Liver (tissue), 9 donors: ENCODE measurements around the gene DOCK2. TPM values are rescaled to one million over a fixed set of nuclear protein-coding genes. Genes with fewer than 3 reads are reported as not detected.

Experiments used
- DNase-seq: peaks from one replicate; pipeline ENCODE4 v3.0.0-alpha.2; 2017; ENCODE audit warnings: low spot score
- H3K27ac ChIP-seq, 2 donors: one replicate each; pipeline ENCODE4 v1.7.0; 2013; ENCODE audit warnings: inconsistent platforms in 2 of 2, low read length in 2 of 2, control low read depth in 1 of 2, low read depth in 1 of 2, mild to moderate bottlenecking in 1 of 2
- H3K27me3 ChIP-seq, 4 donors: one replicate each; pipeline versions ENCODE4 v1.6.1 to v1.7.0; 2013; ENCODE audit warnings: low read length in 3 of 4, inconsistent platforms in 1 of 4, mild to moderate bottlenecking in 1 of 4, moderate library complexity in 1 of 4; ENCODE audit not compliant: control insufficient read depth in 4 of 4, insufficient read depth in 4 of 4
- H3K36me3 ChIP-seq, 4 donors: one replicate each; pipeline versions ENCODE4 v1.6.1 to v1.7.0; 2013; ENCODE audit warnings: low read length in 3 of 4, mild to moderate bottlenecking in 3 of 4, low read depth in 1 of 4, moderate library complexity in 1 of 4; ENCODE audit not compliant: control insufficient read depth in 4 of 4, insufficient read depth in 3 of 4
- H3K4me1 ChIP-seq, 4 donors: one replicate each; pipeline versions ENCODE4 v1.6.1 to v1.7.0; 2013; ENCODE audit warnings: low read length in 3 of 4, mild to moderate bottlenecking in 3 of 4, moderate library complexity in 1 of 4; ENCODE audit not compliant: control insufficient read depth in 4 of 4, insufficient read depth in 4 of 4
- H3K4me3 ChIP-seq, 3 donors: one replicate each; pipeline versions ENCODE4 v1.6.1 to v1.7.0; 2013; ENCODE audit warnings: low read length in 3 of 3, control low read depth in 1 of 3, low read depth in 1 of 3, mild to moderate bottlenecking in 1 of 3
- H3K9ac ChIP-seq, 2 donors: one replicate each; pipeline ENCODE4 v1.7.0; 2013; ENCODE audit warnings: low read length in 2 of 2, mild to moderate bottlenecking in 2 of 2, moderate library complexity in 2 of 2, control low read depth in 1 of 2, low read depth in 1 of 2
- H3K9me3 ChIP-seq, 4 donors: one replicate each; pipeline versions ENCODE4 v1.6.1 to v1.7.0; 2013; ENCODE audit warnings: low read length in 3 of 4; ENCODE audit not compliant: control insufficient read depth in 4 of 4
- ATF3 ChIP-seq: IDR thresholded peaks from 2 replicates; pipeline ENCODE4 v1.6.1; 2016; ENCODE audit warnings: antibody characterized with exemption
- CTCF ChIP-seq: fragments of 150-350 bp; IDR thresholded peaks from 2 replicates; pipeline ENCODE4 v1.5.1; 2017; ENCODE audit warnings: improper control_type of control experiment, low read depth, low read length; ENCODE audit not compliant: missing input control
- EGR1 ChIP-seq, 2 donors: IDR thresholded peaks; 2 replicates each; pipeline ENCODE4 v1.6.1; 2016 to 2018; ENCODE audit warnings: antibody characterized with exemption in 2 of 2, low read depth in 2 of 2
- FOXA1 ChIP-seq: IDR thresholded peaks from 2 replicates; pipeline ENCODE4 v1.6.1; 2016; ENCODE audit warnings: antibody characterized with exemption
- FOXA2 ChIP-seq: IDR thresholded peaks from 2 replicates; pipeline ENCODE4 v1.6.1; 2016; ENCODE audit warnings: antibody characterized with exemption
- GABPA ChIP-seq, 2 donors: IDR thresholded peaks in 1 of 2; conservative IDR thresholded peaks in 1 of 2; 2 replicates each; pipeline ENCODE4 v1.6.1; 2016; ENCODE audit warnings: antibody characterized with exemption in 2 of 2, mild to moderate bottlenecking in 1 of 2, moderate library complexity in 1 of 2
- HNF4A ChIP-seq, 2 donors: conservative IDR thresholded peaks; 2 replicates each; pipeline ENCODE4 v1.6.1; 2016; ENCODE audit warnings: antibody characterized with exemption in 2 of 2, mild to moderate bottlenecking in 2 of 2
- JUND ChIP-seq, 2 donors: IDR thresholded peaks; 2 replicates each; pipeline ENCODE4 v1.6.1; 2016; ENCODE audit warnings: antibody characterized with exemption in 2 of 2
- MAX ChIP-seq: IDR thresholded peaks from 2 replicates; pipeline ENCODE4 v1.6.1; 2016; ENCODE audit warnings: antibody characterized with exemption
- NR2F2 ChIP-seq: IDR thresholded peaks from 2 replicates; pipeline ENCODE4 v1.6.1; 2016; ENCODE audit warnings: antibody characterized with exemption
- RAD21 ChIP-seq, 2 donors: IDR thresholded peaks; 2 replicates each; pipeline ENCODE4 v1.6.1; 2016; ENCODE audit warnings: antibody characterized with exemption in 2 of 2, mild to moderate bottlenecking in 2 of 2
- REST ChIP-seq: IDR thresholded peaks from 2 replicates; pipeline ENCODE4 v1.6.1; 2016; ENCODE audit warnings: antibody characterized with exemption, mild to moderate bottlenecking
- RXRA ChIP-seq, 2 donors: IDR thresholded peaks; 2 replicates each; pipeline ENCODE4 v1.6.1; 2017 to 2018; ENCODE audit warnings: antibody characterized with exemption in 2 of 2, mild to moderate bottlenecking in 1 of 2
- SP1 ChIP-seq: IDR thresholded peaks from 2 replicates; pipeline ENCODE4 v1.6.1; 2018; ENCODE audit warnings: antibody characterized with exemption, mild to moderate bottlenecking
- TAF1 ChIP-seq: conservative IDR thresholded peaks from 2 replicates; pipeline ENCODE4 v1.6.1; 2016; ENCODE audit warnings: antibody characterized with exemption, mild to moderate bottlenecking
- YY1 ChIP-seq: IDR thresholded peaks from 2 replicates; pipeline ENCODE4 v1.6.1; 2016; ENCODE audit warnings: antibody characterized with exemption, mild to moderate bottlenecking
- ZBTB33 ChIP-seq: IDR thresholded peaks from 2 replicates; pipeline ENCODE4 v1.6.1; 2016; ENCODE audit warnings: antibody characterized with exemption
- WGBS: extraction: QIAGEN DNeasy Blood & Tissue Kit; methylation state at CpG from one replicate; pipeline ENCODE4 v1.1.7; 2013; 5-methylcytosine and 5-hydroxymethylcytosine counted together
- polyA plus RNA-seq, 2 donors: library from polyadenylated mRNA; stranded (reverse) in 1 of 2; unstranded in 1 of 2; fragments of 200-250 nt in 1 of 2; fragments of >200 nt in 1 of 2; fragmentation: Nextera tagmentation in 1 of 2; extraction: Ambion mirVana in 1 of 2; gene quantifications; one replicate each; pipeline versions ENCODE4 v1.2.1 to v1.2.3, GENCODE V29; 2013 to 2015
- total RNA-seq, 2 donors: library from RNA; depleted of rRNA; stranded (reverse); fragments of >200 nt; gene quantifications; one replicate each; pipeline ENCODE4 v1.2.3, GENCODE V29; 2014
- donor health status: healthy.
- donor health status: healthy.
- donor health status: healthy.
- donor health status: healthy.
- donor health status: healthy.

The DOCK2 gene
- total and polyA plus RNA-seq, 4 donors = 2.3 to 26.6 (median 8.2) TPM

- TF ChIP-seq ZBTB33 (no peak), MAX (no peak)
Measured at GRCh38 chr5:169811023-169811422, 173.9 kb downstream of the DOCK2 start (continued).

- peaks cover 0 to 2% (median 0%) of the 10 kb centered on the region in 4 donors for H3K9me3 ChIP-seq
- no peak overlapping the region for H3K9ac ChIP-seq
- no peaks in the 10 kb centered on the region for H3K36me3 ChIP-seq
- no peak for DNase-seq
- H3K4me1 ChIP-seq = no peaks in the 10 kb centered on the region
- no peak for TF ChIP-seq ZBTB33
- no peak for TF ChIP-seq HNF4A (conservative IDR thresholded peaks at IDR 0.05)
- no peak for TF ChIP-seq TAF1
- no peak for TF ChIP-seq GABPA (IDR thresholded peaks at IDR 0.05 in 1 of 2, conservative IDR thresholded peaks at IDR 0.05 in 1 of 2)
- TF ChIP-seq REST = no peak
- no peak for TF ChIP-seq NR2F2
- TF ChIP-seq EGR1 (IDR thresholded peaks at IDR 0.05; ENCODE audit: low read depth in 2 of 2) = no peak
- no peak for TF ChIP-seq YY1
- no peak for TF ChIP-seq SP1
- TF ChIP-seq CTCF = no peak
- TF ChIP-seq ATF3 = no peak
- TF ChIP-seq MAX = no peak
- no peak for TF ChIP-seq FOXA2
- no peak for TF ChIP-seq JUND (IDR thresholded peaks at IDR 0.05)
- TF ChIP-seq FOXA1 = no peak
- no peak for TF ChIP-seq RXRA (IDR thresholded peaks at IDR 0.05)
- TF ChIP-seq RAD21 (IDR thresholded peaks at IDR 0.05) = no peak
- H3K4me3 ChIP-seq = no peak overlapping the region
- H3K27ac ChIP-seq = no peak overlapping the region
- WGBS = 61% methylated on average over 5 of the region's 5 CpGs
- H3K27me3 ChIP-seq = no peaks in the 10 kb centered on the region
Measured at GRCh38 chr5:169811680-169812079, 174.6 kb downstream of the DOCK2 start.
